Liver (tissue), 9 donors: ENCODE results near the gene LRMDA. TPM values are rescaled to one million over a fixed set of nuclear protein-coding genes. Genes with fewer than 3 reads are reported as not detected.

Experiments
- DNase-seq: peaks from one replicate; pipeline ENCODE4 v3.0.0-alpha.2; 2017; ENCODE audit warnings: low spot score
- H3K27ac ChIP-seq, 2 donors: one replicate each; pipeline ENCODE4 v1.7.0; 2013; ENCODE audit warnings: inconsistent platforms in 2 of 2, low read length in 2 of 2, control low read depth in 1 of 2, low read depth in 1 of 2, mild to moderate bottlenecking in 1 of 2
- H3K27me3 ChIP-seq, 4 donors: one replicate each; pipeline versions ENCODE4 v1.6.1 to v1.7.0; 2013; ENCODE audit warnings: low read length in 3 of 4, inconsistent platforms in 1 of 4, mild to moderate bottlenecking in 1 of 4, moderate library complexity in 1 of 4; ENCODE audit not compliant: control insufficient read depth in 4 of 4, insufficient read depth in 4 of 4
- H3K36me3 ChIP-seq, 4 donors: one replicate each; pipeline versions ENCODE4 v1.6.1 to v1.7.0; 2013; ENCODE audit warnings: low read length in 3 of 4, mild to moderate bottlenecking in 3 of 4, low read depth in 1 of 4, moderate library complexity in 1 of 4; ENCODE audit not compliant: control insufficient read depth in 4 of 4, insufficient read depth in 3 of 4
- H3K4me1 ChIP-seq, 4 donors: one replicate each; pipeline versions ENCODE4 v1.6.1 to v1.7.0; 2013; ENCODE audit warnings: low read length in 3 of 4, mild to moderate bottlenecking in 3 of 4, moderate library complexity in 1 of 4; ENCODE audit not compliant: control insufficient read depth in 4 of 4, insufficient read depth in 4 of 4
- H3K4me3 ChIP-seq, 3 donors: one replicate each; pipeline versions ENCODE4 v1.6.1 to v1.7.0; 2013; ENCODE audit warnings: low read length in 3 of 3, control low read depth in 1 of 3, low read depth in 1 of 3, mild to moderate bottlenecking in 1 of 3
- H3K9ac ChIP-seq, 2 donors: one replicate each; pipeline ENCODE4 v1.7.0; 2013; ENCODE audit warnings: low read length in 2 of 2, mild to moderate bottlenecking in 2 of 2, moderate library complexity in 2 of 2, control low read depth in 1 of 2, low read depth in 1 of 2
- H3K9me3 ChIP-seq, 4 donors: one replicate each; pipeline versions ENCODE4 v1.6.1 to v1.7.0; 2013; ENCODE audit warnings: low read length in 3 of 4; ENCODE audit not compliant: control insufficient read depth in 4 of 4
- ATF3 ChIP-seq: IDR thresholded peaks from 2 replicates; pipeline ENCODE4 v1.6.1; 2016; ENCODE audit warnings: antibody characterized with exemption
- EGR1 ChIP-seq, 2 donors: IDR thresholded peaks; 2 replicates each; pipeline ENCODE4 v1.6.1; 2016 to 2018; ENCODE audit warnings: antibody characterized with exemption in 2 of 2, low read depth in 2 of 2
- FOXA1 ChIP-seq: IDR thresholded peaks from 2 replicates; pipeline ENCODE4 v1.6.1; 2016; ENCODE audit warnings: antibody characterized with exemption
- FOXA2 ChIP-seq: IDR thresholded peaks from 2 replicates; pipeline ENCODE4 v1.6.1; 2016; ENCODE audit warnings: antibody characterized with exemption
- GABPA ChIP-seq, 2 donors: IDR thresholded peaks in 1 of 2; conservative IDR thresholded peaks in 1 of 2; 2 replicates each; pipeline ENCODE4 v1.6.1; 2016; ENCODE audit warnings: antibody characterized with exemption in 2 of 2, mild to moderate bottlenecking in 1 of 2, moderate library complexity in 1 of 2
- HNF4A ChIP-seq, 2 donors: conservative IDR thresholded peaks; 2 replicates each; pipeline ENCODE4 v1.6.1; 2016; ENCODE audit warnings: antibody characterized with exemption in 2 of 2, mild to moderate bottlenecking in 2 of 2
- HNF4G ChIP-seq: IDR thresholded peaks from 2 replicates; pipeline ENCODE4 v1.6.1; 2016; ENCODE audit warnings: antibody characterized with exemption
- JUND ChIP-seq, 2 donors: IDR thresholded peaks; 2 replicates each; pipeline ENCODE4 v1.6.1; 2016; ENCODE audit warnings: antibody characterized with exemption in 2 of 2
- MAX ChIP-seq: IDR thresholded peaks from 2 replicates; pipeline ENCODE4 v1.6.1; 2016; ENCODE audit warnings: antibody characterized with exemption
- NR2F2 ChIP-seq: IDR thresholded peaks from 2 replicates; pipeline ENCODE4 v1.6.1; 2016; ENCODE audit warnings: antibody characterized with exemption
- RAD21 ChIP-seq, 2 donors: IDR thresholded peaks; 2 replicates each; pipeline ENCODE4 v1.6.1; 2016; ENCODE audit warnings: antibody characterized with exemption in 2 of 2, mild to moderate bottlenecking in 2 of 2
- RXRA ChIP-seq, 2 donors: IDR thresholded peaks; 2 replicates each; pipeline ENCODE4 v1.6.1; 2017 to 2018; ENCODE audit warnings: antibody characterized with exemption in 2 of 2, mild to moderate bottlenecking in 1 of 2
- SP1 ChIP-seq: IDR thresholded peaks from 2 replicates; pipeline ENCODE4 v1.6.1; 2018; ENCODE audit warnings: antibody characterized with exemption, mild to moderate bottlenecking
- TAF1 ChIP-seq: conservative IDR thresholded peaks from 2 replicates; pipeline ENCODE4 v1.6.1; 2016; ENCODE audit warnings: antibody characterized with exemption, mild to moderate bottlenecking
- YY1 ChIP-seq: IDR thresholded peaks from 2 replicates; pipeline ENCODE4 v1.6.1; 2016; ENCODE audit warnings: antibody characterized with exemption, mild to moderate bottlenecking
- ZBTB33 ChIP-seq: IDR thresholded peaks from 2 replicates; pipeline ENCODE4 v1.6.1; 2016; ENCODE audit warnings: antibody characterized with exemption
- WGBS: extraction: QIAGEN DNeasy Blood & Tissue Kit; methylation state at CpG from one replicate; pipeline ENCODE4 v1.1.7; 2013; 5-methylcytosine and 5-hydroxymethylcytosine counted together
- polyA plus RNA-seq, 2 donors: library from polyadenylated mRNA; stranded (reverse) in 1 of 2; unstranded in 1 of 2; fragments of 200-250 nt in 1 of 2; fragments of >200 nt in 1 of 2; fragmentation: Nextera tagmentation in 1 of 2; extraction: Ambion mirVana in 1 of 2; gene quantifications; one replicate each; pipeline versions ENCODE4 v1.2.1 to v1.2.3, GENCODE V29; 2013 to 2015
- total RNA-seq, 2 donors: library from RNA; depleted of rRNA; stranded (reverse); fragments of >200 nt; gene quantifications; one replicate each; pipeline ENCODE4 v1.2.3, GENCODE V29; 2014
- TF ChIP-seq, protein P1 (sequence below): IDR thresholded peaks from 2 replicates; pipeline ENCODE4 v1.6.1; 2016; ENCODE audit warnings: antibody characterized with exemption, mild to moderate bottlenecking
- TF ChIP-seq, protein P2 (sequence below): fragments of 150-350 bp; IDR thresholded peaks from 2 replicates; pipeline ENCODE4 v1.5.1; 2017; ENCODE audit warnings: improper control_type of control experiment, low read depth, low read length; ENCODE audit not compliant: missing input control
- donor health status: healthy.
- donor health status: healthy.
- donor health status: healthy.
- donor health status: healthy.
- donor health status: healthy.

Gene LRMDA
- total and polyA plus RNA-seq, 4 donors, result 7.9 to 15.8 (median 11.3) TPM

DNA sequence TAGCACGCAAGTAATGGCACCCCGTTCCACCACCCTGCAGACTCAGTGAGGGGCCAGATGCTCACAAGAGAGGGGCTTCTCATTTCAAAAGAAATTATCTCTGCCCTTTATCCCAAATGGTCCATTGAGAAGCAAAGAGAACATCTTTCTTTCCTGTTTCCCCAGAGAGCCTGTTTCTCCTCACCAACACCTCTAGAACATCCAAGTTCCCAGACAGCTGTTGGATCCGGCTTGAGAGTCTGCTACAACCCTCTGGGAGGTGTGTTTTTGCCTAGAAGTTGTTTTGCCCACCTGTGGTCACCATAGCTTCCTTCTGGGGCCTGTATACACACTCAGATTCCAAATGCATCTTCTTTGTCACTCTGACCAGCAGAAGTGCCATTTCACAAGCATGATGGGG, 637.4 kb downstream of the LRMDA start:
- Histone ChIP-seq H3K36me3 (no peaks in the 10 kb centered on the region), H3K9me3 (peaks cover 0 to 3% (median 0%) of the 10 kb centered on the region in 4 donors), H3K27me3 (no peaks in the 10 kb centered on the region), H3K27ac (no peak overlapping the region), H3K4me3 (no peak overlapping the region), H3K9ac (no peak overlapping the region), H3K4me1 (no peaks in the 10 kb centered on the region)
- WGBS, result 96% methylated on average over 3 of the region's 3 CpGs
- TF ChIP-seq FOXA1 (no peak), JUND (IDR thresholded peaks at IDR 0.05) (no peak), MAX (no peak), ATF3 (no peak), FOXA2 (no peak), YY1 (no peak), HNF4G (no peak), HNF4A (conservative IDR thresholded peaks at IDR 0.05) (no peak), RXRA (IDR thresholded peaks at IDR 0.05) (no peak), TAF1 (no peak), NR2F2 (no peak)
- TF ChIP-seq, protein P1, sequence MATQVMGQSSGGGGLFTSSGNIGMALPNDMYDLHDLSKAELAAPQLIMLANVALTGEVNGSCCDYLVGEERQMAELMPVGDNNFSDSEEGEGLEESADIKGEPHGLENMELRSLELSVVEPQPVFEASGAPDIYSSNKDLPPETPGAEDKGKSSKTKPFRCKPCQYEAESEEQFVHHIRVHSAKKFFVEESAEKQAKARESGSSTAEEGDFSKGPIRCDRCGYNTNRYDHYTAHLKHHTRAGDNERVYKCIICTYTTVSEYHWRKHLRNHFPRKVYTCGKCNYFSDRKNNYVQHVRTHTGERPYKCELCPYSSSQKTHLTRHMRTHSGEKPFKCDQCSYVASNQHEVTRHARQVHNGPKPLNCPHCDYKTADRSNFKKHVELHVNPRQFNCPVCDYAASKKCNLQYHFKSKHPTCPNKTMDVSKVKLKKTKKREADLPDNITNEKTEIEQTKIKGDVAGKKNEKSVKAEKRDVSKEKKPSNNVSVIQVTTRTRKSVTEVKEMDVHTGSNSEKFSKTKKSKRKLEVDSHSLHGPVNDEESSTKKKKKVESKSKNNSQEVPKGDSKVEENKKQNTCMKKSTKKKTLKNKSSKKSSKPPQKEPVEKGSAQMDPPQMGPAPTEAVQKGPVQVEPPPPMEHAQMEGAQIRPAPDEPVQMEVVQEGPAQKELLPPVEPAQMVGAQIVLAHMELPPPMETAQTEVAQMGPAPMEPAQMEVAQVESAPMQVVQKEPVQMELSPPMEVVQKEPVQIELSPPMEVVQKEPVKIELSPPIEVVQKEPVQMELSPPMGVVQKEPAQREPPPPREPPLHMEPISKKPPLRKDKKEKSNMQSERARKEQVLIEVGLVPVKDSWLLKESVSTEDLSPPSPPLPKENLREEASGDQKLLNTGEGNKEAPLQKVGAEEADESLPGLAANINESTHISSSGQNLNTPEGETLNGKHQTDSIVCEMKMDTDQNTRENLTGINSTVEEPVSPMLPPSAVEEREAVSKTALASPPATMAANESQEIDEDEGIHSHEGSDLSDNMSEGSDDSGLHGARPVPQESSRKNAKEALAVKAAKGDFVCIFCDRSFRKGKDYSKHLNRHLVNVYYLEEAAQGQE, result no peak
- DNase-seq, result no peak

GRCh38 chr10:76070916-76071315, 639.5 kb downstream of the LRMDA start:
- H3K9ac ChIP-seq, result no peak overlapping the region
- peaks cover 0 to 3% (median 0%) of the 10 kb centered on the region in 4 donors for H3K9me3 ChIP-seq
- H3K36me3 ChIP-seq, result no peaks in the 10 kb centered on the region
- no peak for DNase-seq
- H3K4me1 ChIP-seq, result no peaks in the 10 kb centered on the region
- H3K27me3 ChIP-seq, result no peaks in the 10 kb centered on the region
- no peak overlapping the region for H3K27ac ChIP-seq
- WGBS, result 96% methylated on average over 5 of the region's 5 CpGs
- no peak for TF ChIP-seq ATF3
- no peak for TF ChIP-seq RAD21 (IDR thresholded peaks at IDR 0.05)
- no peak for TF ChIP-seq ZBTB33
- no peak for TF ChIP-seq GABPA (IDR thresholded peaks at IDR 0.05 in 1 of 2, conservative IDR thresholded peaks at IDR 0.05 in 1 of 2)
- TF ChIP-seq HNF4G, result no peak
- no peak for TF ChIP-seq JUND (IDR thresholded peaks at IDR 0.05)
- TF ChIP-seq SP1, result no peak
- TF ChIP-seq, protein P2, sequence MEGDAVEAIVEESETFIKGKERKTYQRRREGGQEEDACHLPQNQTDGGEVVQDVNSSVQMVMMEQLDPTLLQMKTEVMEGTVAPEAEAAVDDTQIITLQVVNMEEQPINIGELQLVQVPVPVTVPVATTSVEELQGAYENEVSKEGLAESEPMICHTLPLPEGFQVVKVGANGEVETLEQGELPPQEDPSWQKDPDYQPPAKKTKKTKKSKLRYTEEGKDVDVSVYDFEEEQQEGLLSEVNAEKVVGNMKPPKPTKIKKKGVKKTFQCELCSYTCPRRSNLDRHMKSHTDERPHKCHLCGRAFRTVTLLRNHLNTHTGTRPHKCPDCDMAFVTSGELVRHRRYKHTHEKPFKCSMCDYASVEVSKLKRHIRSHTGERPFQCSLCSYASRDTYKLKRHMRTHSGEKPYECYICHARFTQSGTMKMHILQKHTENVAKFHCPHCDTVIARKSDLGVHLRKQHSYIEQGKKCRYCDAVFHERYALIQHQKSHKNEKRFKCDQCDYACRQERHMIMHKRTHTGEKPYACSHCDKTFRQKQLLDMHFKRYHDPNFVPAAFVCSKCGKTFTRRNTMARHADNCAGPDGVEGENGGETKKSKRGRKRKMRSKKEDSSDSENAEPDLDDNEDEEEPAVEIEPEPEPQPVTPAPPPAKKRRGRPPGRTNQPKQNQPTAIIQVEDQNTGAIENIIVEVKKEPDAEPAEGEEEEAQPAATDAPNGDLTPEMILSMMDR, result no peak
- TF ChIP-seq FOXA1, result no peak
- no peak for TF ChIP-seq YY1
- no peak for TF ChIP-seq TAF1
- no peak for TF ChIP-seq NR2F2
- TF ChIP-seq EGR1 (IDR thresholded peaks at IDR 0.05; ENCODE audit: low read depth in 2 of 2), result no peak
- TF ChIP-seq FOXA2, result no peak
- TF ChIP-seq, protein P1, result no peak
- TF ChIP-seq HNF4A (conservative IDR thresholded peaks at IDR 0.05), result no peak
- no peak for TF ChIP-seq RXRA (IDR thresholded peaks at IDR 0.05)
- TF ChIP-seq MAX, result no peak
- no peak overlapping the region for H3K4me3 ChIP-seq
